Measurements from ENCODE around the gene CORO6.

GRCh38 chr17:29576214-29577000 is 46.3 kb downstream of the CORO6 start:
- TF ChIP-seq CTCF (IDR thresholded peaks at IDR 0.05; ENCODE audit: low read length) (no peak), EZH2phosphoT487 (IDR thresholded peaks at IDR 0.05; ENCODE audit: low read length) (no peak)
